Measurements from ENCODE around the gene ABHD2.
A peak's percentile ranks its signal among the peaks of the same experiment; 100 is the strongest.
"Not testable (repeated sequence)": the region's sequence is repeated elsewhere in the genome, so short reads cannot be mapped to it uniquely, and the experiment has no call there.

Gene ABHD2

DNA sequence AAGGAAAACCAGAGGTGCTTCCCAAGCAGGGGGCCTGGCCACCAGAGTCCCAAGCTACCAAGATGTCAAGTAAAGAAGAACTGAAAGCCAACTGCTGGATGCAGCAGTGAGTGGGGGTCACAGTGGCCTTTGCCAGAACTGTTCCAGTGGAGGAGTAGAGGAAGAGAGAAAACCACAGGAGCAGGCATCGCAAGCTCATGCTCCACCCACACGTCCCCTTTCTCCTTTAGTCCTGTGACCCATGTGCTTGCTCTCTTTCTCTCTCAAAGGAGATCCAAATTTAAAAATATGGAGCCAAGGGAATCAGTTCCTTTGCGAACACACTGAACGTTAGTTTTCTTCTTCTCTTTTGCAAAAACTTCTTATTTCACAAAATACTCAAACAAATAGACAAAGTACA is 12.4 kb upstream of the ABHD2 start:
- DNase-seq = no peak

DNA sequence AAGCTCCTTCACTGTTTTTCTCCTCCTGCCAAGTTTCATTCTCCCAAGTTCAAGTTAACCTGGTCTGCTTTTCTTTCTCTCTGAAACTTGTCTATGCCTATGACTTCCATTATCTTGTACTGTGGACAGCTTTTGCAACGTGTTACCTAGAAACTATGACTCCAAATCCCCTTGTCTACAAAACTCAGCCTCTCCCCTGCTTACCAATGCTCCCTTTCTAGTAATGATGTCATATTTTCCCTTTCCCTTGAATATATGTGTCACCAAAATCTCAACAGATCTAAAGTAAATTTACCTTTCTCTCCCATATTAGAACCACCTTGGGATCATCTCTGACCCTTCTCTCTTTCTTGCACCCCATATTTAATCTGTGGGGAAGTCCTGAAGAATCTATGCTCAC is 10.5 kb upstream of the ABHD2 start:
- no peak for DNase-seq

DNA sequence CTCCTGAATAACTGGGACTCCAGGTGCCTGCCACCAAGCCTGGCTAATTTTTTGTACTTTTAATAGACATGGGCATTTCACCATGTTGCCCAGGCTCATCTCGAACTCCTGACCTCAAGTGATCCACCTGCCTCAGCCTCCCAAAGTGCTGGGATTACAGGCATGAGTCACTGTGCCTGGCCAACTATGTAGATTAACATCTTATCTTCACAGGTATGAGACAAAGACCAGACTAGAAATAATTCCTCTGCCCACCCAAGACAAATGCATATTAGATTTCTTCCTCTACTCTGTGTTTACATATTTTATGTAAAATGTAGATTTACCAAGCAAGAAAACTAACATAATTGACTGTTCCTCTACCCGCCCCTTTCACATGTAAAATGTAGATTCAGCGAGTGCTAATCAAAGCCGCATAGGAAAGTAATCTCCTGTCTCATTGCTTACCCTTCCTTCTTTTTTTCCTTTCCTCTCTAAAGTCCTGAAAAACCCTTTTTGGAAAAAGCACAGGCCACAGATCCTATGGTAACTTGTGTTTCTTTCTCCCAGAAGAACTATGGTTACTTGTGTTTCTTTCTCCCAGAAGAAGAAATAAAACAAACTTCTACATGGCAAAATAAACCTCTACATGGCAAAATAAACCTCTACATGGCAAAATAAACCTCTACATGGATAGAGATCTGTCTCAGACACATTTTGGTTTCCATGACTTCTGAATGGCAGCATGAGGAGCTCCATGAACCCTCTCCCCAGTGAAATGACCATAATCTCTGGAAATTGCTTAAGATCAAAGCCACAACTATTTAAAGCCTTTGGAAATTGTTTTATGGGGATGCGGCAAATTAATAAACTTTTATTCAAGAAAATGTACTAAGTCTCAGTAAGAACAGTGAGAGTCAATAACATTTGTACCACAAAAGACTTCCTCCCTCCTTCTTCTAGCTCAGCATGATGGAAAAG is 9.1 kb upstream of the ABHD2 start:
- no peak for DNase-seq

DNA sequence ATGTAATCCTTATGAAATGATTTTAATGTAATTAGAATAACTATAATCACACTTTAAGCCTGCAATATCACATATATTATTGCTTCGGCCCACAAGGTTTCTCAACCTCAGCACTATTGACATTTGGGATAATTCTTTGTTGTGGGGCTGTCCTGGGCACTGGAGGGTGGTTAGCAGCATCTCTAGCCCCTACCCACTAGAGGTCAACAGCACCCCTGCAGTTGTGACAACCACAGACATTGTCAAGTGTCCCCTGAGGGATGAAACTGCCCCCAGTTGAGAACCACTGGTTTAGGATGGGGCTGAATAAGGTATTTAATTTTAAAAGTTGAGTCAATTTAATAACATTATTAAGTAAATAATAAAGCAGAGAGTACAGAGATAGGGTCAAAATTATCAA is 6.4 kb upstream of the ABHD2 start:
- no peak for DNase-seq

DNA sequence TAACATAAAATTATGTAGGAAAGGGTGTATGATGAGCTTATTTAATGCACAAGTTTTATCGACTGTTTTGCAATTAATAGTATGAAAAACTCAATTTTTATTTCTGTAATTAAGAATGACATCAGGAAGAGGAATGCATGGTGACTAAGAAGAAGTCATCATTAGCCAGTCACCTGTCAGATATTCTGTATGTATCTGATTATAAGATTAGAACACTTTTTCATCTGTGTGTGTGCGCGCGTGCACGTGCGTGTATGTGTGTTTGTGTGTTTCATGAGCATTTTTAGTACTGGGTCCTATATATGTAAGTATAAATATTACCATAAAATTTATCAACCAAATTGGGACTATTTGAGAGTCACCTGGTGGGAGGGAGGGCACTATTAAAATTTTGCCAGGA is 5.0 kb upstream of the ABHD2 start:
- DNase-seq = no peak

DNA sequence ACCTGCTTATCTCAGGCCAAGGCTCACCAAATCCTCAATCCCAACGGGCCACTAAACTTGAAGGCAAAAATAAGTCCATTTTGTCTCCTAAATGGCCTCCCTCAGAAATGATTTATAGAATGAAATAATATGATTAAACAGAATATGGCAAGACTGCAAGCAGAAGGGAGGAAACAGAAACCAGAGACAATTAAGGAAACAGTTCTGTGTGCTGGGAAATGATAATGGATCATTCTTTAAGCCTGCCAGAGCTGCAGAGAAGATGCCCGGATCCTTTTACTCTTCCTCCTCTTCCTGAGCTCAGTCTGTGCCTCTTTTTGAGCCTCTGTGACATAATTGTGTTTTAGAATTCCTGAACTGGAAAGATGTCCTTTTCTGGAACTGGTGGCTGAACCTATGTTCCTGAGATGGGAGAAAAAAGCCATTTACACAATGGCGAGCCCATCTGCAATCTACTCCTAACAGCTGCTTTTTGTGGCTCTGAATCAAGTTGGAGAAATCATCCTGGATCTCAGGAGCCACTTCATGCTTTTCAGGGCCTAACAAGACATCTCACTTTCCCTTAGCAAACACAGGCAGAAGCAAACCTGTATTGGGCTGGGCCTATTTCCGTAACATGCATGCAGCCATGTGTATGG is 2.8 kb upstream of the ABHD2 start:
- DNase-seq = no peak

DNA sequence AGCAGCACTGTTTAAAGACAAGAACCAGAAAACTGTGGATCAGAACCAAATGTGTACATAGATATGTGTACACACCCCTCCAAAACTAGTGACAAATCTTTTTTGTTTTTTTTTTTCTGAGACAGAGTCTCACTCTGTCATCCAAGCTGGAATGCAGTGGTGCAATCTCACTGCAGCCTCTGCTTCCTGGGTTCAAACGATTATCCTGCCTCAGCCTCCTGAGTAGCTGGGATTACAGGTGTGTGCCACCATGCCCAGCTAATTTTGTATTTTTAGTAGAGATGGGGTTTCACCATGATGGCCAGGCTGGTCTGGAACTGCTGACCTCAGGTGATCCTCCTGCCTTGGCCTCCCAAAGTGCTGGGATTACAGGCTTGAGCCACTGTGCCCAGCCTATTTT is 2.3 kb upstream of the ABHD2 start:
- not testable (repeated sequence) for DNase-seq

DNA sequence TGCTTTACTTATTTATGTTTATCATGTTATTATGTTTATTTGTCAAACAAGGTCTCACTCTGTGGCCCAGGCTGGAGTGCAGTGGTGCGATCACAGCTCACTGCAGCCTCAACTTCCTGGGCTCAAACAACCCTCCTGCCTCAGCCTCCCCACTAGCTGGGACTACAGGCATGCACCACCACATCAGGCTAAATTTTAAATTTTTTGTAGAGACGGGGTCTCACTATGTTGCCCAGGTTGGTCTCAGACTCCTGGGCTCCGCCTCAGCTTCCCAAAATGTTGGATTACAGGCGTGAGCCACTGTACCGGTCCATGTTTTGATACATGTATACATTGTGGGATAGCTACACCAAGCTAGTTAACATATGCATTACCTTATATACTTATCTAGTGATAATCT is 1.9 kb upstream of the ABHD2 start:
- DNase-seq = not testable (repeated sequence)

DNA sequence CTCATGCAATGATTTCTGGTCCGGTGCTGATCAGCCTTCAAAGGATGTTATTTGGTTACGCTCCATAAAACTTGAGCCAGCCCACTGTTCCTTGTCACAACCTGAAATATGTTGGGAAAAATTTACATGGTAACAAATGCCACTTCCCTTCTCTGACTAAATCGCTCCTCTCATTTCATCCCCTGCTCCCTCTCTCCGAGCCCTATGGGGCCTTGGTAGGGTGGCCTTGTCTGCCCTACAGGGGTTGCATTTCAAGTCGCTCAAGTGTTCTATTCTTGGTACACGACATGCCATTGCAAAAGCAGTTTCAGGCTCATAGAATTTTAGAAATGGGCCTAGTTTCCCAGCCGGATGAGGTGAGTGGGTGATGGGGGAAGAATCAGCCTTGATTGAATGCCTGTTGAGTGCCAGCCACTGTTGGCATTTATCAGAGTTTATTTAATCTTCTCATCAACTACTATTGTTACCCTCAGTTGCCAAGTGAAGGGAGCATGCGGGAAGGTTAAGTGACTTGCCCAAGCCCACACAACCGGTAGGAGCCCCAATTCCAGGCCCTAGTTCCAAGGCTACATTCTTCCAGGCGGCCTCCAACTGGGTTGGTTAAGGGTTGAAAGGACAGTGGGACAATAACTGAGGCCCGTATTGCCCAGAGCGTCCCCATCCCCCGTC is 961 bp upstream of the ABHD2 start:
- no peak for DNase-seq

DNA sequence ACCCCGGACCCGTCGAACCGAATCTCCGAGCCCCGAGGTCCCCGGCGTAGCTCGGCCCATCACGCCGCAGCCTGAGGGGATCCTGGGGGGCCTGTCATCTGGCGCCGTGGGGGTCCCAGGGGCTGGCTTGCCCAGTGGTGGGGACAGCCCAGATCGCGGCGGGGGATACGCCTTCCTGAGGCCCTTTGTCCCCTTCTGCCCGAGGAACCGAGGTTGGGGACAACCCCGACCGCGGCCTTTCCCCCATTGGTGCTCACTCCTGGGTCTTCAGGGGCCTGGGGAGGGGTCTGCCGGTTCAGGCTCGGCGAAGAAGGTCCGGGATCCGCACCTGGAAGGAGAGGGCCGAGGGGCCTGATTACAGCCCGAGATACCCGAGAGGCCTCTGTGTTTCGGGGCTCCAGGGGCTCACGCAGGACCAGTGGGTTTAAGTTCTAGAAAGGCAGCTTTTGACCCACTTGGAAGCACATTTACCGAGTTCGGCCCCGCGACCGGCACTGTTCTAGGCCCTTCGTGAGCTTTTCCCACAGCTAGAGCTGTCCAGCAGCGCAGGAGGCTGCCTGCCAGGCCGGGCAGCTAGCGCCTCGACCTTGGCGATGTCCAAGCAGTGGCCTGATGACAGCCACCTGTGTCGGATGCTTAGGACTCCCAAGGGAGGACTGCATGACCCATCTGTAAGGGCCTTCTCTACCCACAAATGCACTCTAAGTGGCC is 504 bp downstream of the ABHD2 start:
- peak; percentile 59 for DNase-seq

DNA sequence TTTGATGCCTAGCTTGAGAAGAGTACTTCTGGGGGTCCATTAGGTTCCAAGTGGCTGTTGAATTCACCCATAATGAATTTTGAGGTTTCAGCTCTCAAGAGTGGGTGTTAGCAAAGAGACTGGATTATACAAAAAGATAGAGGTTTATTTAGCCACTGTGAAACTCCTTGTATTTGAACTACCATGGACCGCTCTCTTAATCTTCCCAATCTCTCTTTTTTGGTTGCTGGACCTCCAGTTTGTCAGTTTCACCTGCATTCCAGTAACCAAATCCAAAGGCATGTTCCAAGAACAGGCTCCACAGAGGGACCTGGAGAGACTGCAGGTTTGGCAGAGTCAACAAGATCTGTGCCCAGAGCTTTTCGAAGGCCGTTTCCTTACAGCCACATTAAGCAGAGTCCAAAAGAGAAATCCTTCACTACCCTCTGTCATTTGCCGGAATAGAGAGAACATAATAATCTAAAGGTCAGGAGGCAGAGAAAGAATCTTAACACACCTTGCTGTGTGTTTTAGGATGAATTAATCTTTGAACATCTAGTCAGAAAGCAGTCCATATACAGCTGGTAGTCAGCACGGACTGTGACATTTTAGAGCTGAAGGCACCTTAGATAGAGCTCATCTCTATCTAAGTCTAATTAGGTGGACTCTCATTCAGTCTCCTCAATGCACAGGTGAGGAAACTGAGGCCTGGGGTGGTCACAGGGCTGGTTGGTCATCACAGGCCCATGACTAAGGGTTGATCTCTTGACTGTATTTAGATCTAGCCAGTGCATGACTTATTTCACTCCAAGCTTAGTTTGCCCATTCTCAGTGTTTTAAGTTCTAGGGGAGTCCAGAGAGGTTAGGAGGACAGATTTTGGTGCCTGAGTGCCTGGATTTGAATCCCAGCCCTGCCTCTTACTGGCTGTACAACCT is 1.3 kb downstream of the ABHD2 start:
- DNase-seq = no peak

DNA sequence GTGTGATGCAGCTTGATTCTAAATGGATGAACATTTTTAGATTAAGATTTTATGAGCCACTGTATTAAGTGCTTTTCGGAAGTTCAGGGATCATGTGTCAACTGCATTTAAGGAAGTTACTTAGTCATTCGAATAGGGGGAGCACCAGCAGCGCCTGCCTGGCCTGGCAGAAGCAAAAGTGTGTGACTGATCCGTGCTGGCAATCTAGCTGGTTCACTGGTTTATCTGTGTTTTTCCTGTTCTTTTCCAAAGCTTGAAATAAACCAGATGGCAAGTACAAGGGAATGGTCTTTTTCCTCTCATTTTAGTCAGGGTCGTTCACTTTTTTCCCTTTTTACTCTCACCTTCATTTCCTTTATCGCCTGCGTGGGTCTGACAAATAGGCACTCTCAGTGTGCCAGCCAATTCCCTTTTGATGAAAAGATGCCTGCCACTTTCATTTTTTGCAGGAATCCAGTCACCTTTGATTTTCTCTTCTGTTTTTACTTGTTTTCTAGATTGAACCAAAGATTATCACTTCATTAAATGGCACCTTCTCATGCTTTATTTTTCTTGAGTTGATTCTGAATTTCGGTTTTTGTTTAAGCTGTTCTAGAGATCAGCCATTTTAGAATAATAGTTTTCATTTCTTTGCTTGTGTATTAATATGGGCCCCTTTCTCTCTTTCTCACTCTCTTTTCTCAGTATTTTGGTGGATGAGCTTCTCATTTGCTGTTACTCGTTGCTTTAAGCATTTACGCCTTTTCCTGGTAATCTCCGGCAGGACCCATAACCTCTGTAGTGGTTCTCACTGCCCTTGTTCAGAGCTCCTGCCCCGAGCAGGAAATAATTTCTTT is 2.8 kb downstream of the ABHD2 start:
- DNase-seq = peak; percentile 60

DNA sequence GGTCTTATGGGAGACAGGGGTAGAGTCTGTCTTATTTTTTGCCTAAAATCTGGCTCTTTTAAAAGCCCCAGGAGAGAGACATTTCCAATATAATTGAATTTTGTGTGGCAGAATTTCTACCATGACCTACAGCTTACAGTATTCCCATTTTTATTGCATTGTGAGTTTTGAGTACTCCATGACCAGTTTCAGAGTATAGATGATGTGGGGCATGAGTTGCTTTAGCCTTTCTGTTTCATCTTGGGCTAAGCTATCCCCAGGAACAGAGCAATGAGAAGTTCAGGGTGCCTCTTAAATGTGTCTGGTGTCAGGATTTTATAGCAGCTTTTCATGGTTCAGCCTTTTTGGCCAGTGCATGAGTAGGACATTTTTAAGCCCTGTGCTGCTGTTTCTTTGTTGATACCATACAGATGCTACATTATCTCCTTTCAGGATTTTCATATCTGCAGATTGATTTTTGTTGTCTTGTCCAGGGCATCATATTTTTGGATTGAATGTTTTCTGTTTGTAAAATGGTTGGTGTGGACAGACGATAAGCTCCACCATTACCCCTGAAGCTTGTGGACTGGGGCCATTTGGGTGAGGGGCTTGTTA is 3.5 kb downstream of the ABHD2 start:
- DNase-seq = no peak

DNA sequence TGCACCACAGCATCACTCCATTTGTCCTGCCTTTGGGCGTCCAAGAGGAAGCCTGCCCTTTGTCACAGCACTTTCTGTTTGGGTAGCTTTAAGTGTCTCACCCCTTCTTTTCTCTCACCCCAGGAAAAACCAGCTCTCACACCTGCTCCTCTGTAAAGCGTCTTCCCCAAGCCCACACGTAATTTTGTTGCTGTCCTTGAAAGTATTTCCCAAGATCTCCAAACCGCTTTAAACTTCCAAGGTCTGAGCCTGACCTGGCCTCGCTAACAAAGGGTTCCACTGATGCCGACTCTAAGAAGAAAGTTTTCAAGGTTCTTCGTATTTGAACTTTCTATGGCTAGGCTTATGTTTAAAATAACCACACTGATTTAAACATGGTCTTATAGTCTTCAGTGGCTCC is 5.3 kb downstream of the ABHD2 start:
- DNase-seq = no peak

DNA sequence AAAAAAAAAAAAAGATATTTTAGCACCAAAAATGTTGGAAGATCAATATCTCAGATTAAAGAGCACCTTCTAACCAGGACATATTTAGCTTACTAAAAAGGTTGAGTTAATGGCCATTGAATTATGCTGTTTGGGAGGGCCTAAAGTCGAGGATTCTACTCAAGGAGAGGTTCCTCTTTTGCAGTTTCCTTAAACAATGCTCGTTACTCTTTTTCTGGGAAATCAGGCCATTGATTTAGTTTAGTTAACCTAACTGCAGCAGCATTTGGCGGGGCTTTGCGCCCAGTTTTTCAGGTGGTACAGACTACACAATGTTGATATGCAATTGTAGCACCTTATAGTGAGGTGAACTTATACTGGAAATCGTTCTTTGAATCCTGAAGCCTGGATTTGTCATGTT is 6.8 kb downstream of the ABHD2 start:
- DNase-seq = no peak

DNA sequence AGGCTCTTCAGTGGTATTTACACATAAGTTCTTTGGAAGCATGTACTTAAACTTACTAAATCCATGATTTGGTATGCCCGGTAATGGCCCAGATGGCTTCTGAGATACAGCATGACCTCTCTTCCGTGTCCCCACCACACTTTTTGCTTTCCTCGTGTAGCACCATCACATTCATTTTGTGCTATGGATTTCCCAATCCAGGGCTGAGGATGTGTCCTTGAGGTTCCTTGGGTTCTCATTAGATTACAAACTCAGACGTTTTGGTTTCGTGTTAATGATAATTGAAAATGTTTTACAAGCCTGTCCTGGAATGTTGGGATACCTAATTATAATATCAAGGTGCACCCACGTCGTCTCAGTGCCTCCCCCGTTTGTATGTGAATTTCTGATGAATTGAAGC is 7.3 kb downstream of the ABHD2 start:
- no peak for DNase-seq

DNA sequence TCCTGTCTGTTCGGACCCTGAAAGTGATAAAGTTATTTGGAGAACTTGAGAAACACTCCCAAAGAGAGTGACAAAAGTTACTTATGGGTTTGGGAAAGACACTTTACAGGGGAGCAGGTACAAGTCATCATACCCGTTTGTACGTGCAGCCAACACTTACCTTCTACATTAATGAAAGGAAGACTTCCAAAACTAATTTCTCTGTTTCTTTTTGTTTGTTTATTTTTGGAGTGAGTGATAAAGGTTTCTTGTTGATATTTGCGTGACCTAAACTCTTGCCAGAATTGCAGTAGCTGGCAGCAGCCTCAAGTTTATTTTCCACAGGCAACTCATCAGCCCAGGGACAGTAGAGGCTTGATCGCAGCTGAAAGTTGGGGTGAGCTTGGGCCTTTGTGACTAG is 8.4 kb downstream of the ABHD2 start:
- DNase-seq = no peak

DNA sequence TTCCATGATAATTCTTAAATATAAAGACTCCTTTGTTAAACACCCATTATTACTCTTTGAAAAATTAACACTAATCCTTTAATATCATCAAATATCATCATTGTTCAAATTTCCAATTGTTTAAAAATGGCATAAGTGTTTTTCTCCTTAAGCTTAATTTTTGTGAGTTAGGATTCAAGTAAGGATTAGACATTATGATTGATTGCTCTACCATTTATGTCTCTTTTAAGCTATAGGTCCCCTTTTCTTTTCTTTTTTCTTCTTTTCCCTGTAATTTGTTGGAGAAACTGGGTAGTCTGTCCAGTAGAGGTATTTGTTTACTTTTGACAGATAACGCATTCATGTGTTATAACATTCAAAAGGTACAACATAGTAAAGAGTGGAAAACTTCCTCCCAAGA is 9.1 kb downstream of the ABHD2 start:
- no peak for DNase-seq

DNA sequence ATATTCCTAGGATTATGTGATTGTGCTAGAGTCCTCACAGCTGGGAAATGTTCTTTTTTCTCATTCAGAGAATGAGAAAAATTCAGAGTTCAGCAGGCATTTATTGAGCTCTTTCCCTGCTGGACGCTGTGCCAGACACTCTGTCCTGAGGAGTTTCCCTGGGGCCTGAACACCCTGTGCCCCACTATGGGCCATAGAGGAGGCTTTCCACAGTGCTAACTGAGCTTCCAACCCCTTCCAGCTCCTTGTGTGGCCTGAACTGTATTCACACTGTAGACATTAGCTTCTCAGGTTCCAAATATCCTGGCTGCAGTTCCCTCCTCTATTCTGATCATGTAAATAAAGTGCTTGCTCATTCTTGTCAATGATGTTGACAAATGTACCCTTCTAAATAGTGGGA is 10.0 kb downstream of the ABHD2 start:
- DNase-seq = no peak

DNA sequence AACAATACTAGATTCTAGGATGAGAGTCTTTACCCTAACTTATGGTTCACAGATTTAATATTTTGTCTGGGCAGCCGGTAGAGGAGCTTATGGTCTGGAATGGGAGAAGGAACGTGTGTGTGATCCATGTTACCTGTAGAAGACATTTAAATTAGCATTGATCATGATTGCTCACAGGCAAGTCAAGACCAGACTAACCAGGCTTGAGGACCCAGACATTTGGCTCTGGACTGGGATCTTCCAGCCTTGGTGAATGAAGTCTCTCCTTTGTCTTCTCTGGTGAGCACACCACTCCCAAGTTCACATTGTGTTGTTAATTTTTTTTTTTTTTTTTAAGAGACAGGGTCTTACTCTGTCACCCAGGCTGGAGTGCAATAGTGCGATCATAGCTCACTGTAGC is 11.7 kb downstream of the ABHD2 start:
- DNase-seq = no peak
